Activated effector memory CD4-positive, alpha-beta T cell treated with Interleukin-2 at 50 U/mL for 16 hours (primary cell): ENCODE results near the gene KDM3A.

ENCODE experiments used
- DNase-seq: peaks from one replicate; pipeline ENCODE4 v3.0.0-alpha.2; 2020

KDM3A gene

DNA sequence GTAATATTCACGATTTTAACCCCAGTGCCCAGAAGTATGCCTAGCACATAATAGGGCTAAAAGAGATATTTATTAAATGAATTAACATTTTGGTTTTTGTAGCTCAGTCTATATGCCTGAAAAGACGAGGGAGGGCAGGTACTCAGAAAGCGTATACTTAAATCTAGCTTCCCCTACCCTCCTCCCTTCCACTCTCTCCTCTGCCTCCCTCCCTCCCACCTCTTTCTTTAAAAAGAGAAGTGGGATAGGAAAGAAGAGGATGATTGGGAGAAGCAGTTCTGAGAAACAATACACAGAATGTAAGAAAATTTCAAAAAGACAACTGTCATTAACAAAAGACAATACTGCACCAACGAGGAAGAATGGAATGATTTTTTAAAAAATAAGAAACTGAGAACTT, 82.3 kb downstream of the KDM3A start:
- DNase-seq = no peak

- no peak for DNase-seq
Observed at GRCh38 chr2:86525421-86526340, 84.5 kb downstream of the KDM3A start.

DNA sequence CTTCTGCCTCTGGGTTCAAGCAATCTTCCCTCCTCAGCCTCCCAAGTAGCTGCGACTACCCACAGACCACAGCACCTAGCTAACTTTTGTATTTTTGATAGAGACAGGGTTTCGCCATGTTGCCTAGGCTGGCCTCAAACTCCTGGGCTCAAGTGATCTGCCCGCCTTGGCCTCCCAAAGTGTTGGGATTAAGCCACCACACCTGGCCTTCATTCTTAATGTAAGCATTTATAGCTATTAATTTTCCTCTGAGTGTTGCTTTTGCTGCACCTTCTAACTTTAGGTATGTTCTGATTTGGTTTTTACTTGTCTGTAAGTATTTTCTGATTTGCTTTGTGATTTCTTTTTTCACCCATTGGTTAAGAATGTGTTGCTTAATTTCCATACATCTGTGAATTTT, 92.4 kb downstream of the KDM3A start:
- no peak for DNase-seq

DNA sequence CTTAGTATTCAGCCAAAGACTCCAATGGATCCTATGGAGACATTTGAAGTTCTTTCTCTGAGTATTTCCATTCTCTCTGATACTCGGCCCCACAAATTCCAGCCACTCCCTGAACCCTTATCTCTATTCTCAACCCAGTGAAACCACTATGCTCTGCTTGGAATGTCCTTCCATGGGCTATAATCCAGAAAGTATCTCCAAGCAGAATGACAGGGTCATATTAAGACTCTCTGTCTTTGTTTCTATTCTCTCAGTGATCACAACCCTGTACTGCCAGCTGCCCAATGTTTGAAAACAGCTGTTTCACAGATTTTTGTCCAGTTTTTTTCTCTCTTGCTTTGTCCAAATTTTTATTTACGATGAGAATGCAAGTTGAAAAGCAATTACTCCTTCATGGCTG, 100.2 kb downstream of the KDM3A start:
- DNase-seq = no peak
